ENCODE measurements around the gene MRPS26.

Gene MRPS26

GRCh38 chr20:3010985-3011723, 34.7 kb upstream of the MRPS26 start:
- Histone ChIP-seq H3K4me3 (IDR thresholded peaks at IDR 0.05; ENCODE audit: insufficient read depth, low read depth, low read length) (no peak overlapping the region), H3K4me2 (no peak overlapping the region), H3K27ac (no peak overlapping the region), H4K20me1 (ENCODE audit: insufficient read depth) (no peaks in the 10 kb centered on the region), H3K27me3 (ENCODE audit: insufficient read depth, low read depth) (no peaks in the 10 kb centered on the region), H3K4me1 (ENCODE audit: low read depth, poor library complexity, severe bottlenecking) (peaks cover 4% of the 10 kb centered on the region), H3K36me3 (ENCODE audit: insufficient read depth) (no peaks in the 10 kb centered on the region), H3K79me2 (ENCODE audit: insufficient read depth, low read depth) (no peaks in the 10 kb centered on the region), H2AFZ (ENCODE audit: low read depth) (no peak overlapping the region), H3K9ac (no peak overlapping the region)
- no peak for TF ChIP-seq CTCF (conservative IDR thresholded peaks at IDR 0.05; ENCODE audit: low read depth, low read length)

GRCh38 chr20:3011752-3012151, 34.1 kb upstream of the MRPS26 start:
- H3K9ac ChIP-seq, result no peak overlapping the region
- no peak overlapping the region for H3K4me3 ChIP-seq (IDR thresholded peaks at IDR 0.05; ENCODE audit: insufficient read depth, low read depth, low read length)
- H4K20me1 ChIP-seq (ENCODE audit: insufficient read depth), result no peaks in the 10 kb centered on the region
- peaks cover 4% of the 10 kb centered on the region for H3K4me1 ChIP-seq (ENCODE audit: low read depth, poor library complexity, severe bottlenecking)
- H3K36me3 ChIP-seq (ENCODE audit: insufficient read depth), result no peaks in the 10 kb centered on the region
- no peak for TF ChIP-seq CTCF (conservative IDR thresholded peaks at IDR 0.05; ENCODE audit: low read depth, low read length)
- no peak overlapping the region for H3K4me2 ChIP-seq
- H3K79me2 ChIP-seq (ENCODE audit: insufficient read depth, low read depth), result no peaks in the 10 kb centered on the region
- no peaks in the 10 kb centered on the region for H3K27me3 ChIP-seq (ENCODE audit: insufficient read depth, low read depth)
- H2AFZ ChIP-seq (ENCODE audit: low read depth), result no peak overlapping the region
- H3K27ac ChIP-seq, result no peak overlapping the region

GRCh38 chr20:3013771-3014170, 32.1 kb upstream of the MRPS26 start:
- H3K27ac ChIP-seq, result no peak overlapping the region
- H3K27me3 ChIP-seq (ENCODE audit: insufficient read depth, low read depth), result no peaks in the 10 kb centered on the region
- no peak overlapping the region for H2AFZ ChIP-seq (ENCODE audit: low read depth)
- H4K20me1 ChIP-seq (ENCODE audit: insufficient read depth), result no peaks in the 10 kb centered on the region
- no peaks in the 10 kb centered on the region for H3K36me3 ChIP-seq (ENCODE audit: insufficient read depth)
- no peaks in the 10 kb centered on the region for H3K79me2 ChIP-seq (ENCODE audit: insufficient read depth, low read depth)
- H3K9ac ChIP-seq, result no peak overlapping the region
- no peak for TF ChIP-seq CTCF (conservative IDR thresholded peaks at IDR 0.05; ENCODE audit: low read depth, low read length)
- H3K4me3 ChIP-seq (IDR thresholded peaks at IDR 0.05; ENCODE audit: insufficient read depth, low read depth, low read length), result no peak overlapping the region
- no peak overlapping the region for H3K4me2 ChIP-seq
- peaks cover 4% of the 10 kb centered on the region for H3K4me1 ChIP-seq (ENCODE audit: low read depth, poor library complexity, severe bottlenecking)

- H3K4me2 ChIP-seq, result no peak overlapping the region
- H3K36me3 ChIP-seq (ENCODE audit: insufficient read depth), result no peaks in the 10 kb centered on the region
- H3K79me2 ChIP-seq (ENCODE audit: insufficient read depth, low read depth), result no peaks in the 10 kb centered on the region
- H3K4me3 ChIP-seq (IDR thresholded peaks at IDR 0.05; ENCODE audit: insufficient read depth, low read depth, low read length), result no peak overlapping the region
- no peaks in the 10 kb centered on the region for H4K20me1 ChIP-seq (ENCODE audit: insufficient read depth)
- no peaks in the 10 kb centered on the region for H3K27me3 ChIP-seq (ENCODE audit: insufficient read depth, low read depth)
- H3K9ac ChIP-seq, result no peak overlapping the region
- no peak for TF ChIP-seq CTCF (conservative IDR thresholded peaks at IDR 0.05; ENCODE audit: low read depth, low read length)
- H3K27ac ChIP-seq, result no peak overlapping the region
- peaks cover 4% of the 10 kb centered on the region for H3K4me1 ChIP-seq (ENCODE audit: low read depth, poor library complexity, severe bottlenecking)
- no peak overlapping the region for H2AFZ ChIP-seq (ENCODE audit: low read depth)
Observed at GRCh38 chr20:3014179-3014578, 31.7 kb upstream of the MRPS26 start.
